Measurements from ENCODE around the gene ZAR1. TPM values are rescaled to one million over a fixed set of nuclear protein-coding genes. Genes with fewer than 3 reads are reported as not detected.

Gene ZAR1
- polyA plus RNA-seq, 1 experiment, result not detected

GRCh38 chr4:48484494-48485168 is 5.4 kb upstream of the ZAR1 start:
- Histone ChIP-seq H3K9me3 (ENCODE audit: control insufficient read depth, insufficient read depth, low read length) (peaks cover 6% of the 10 kb centered on the region), H3K27me3 (ENCODE audit: control insufficient read depth, insufficient read depth, low read length) (peaks cover 76% of the 10 kb centered on the region), H3K4me3 (ENCODE audit: low read depth, low read length) (no peak overlapping the region), H3K27ac (ENCODE audit: low read depth, low read length) (no peak overlapping the region)
- ChIA-PET POLR2A (no interaction called here), CTCF (interaction anchor here (0.6 kb wide), 1 partner anchor 17 kb away, joined by 3 read pairs; no protein-coding TSS in a partner anchor)
- no peak for TF ChIP-seq CTCF (IDR thresholded peaks at IDR 0.05; ENCODE audit: low read depth, low read length)
- DNase-seq (ENCODE audit: low read depth, low spot score), result no peak

- DNase-seq (ENCODE audit: low read depth, low spot score), result no peak
- Histone ChIP-seq H3K9me3 (ENCODE audit: control insufficient read depth, insufficient read depth, low read length) (peaks cover 8% of the 10 kb centered on the region; the same call in 1 of the 2 replicates), H3K27ac (ENCODE audit: low read depth, low read length) (no peak overlapping the region), H3K27me3 (ENCODE audit: control insufficient read depth, insufficient read depth, low read length) (peaks cover 59% of the 10 kb centered on the region), H3K4me3 (ENCODE audit: low read depth, low read length) (no peak overlapping the region)
- TF ChIP-seq CTCF (IDR thresholded peaks at IDR 0.05; ENCODE audit: low read depth, low read length), result no peak
- POLR2A ChIA-PET, result no interaction called here
- CTCF ChIA-PET, result no interaction called here
These were observed 405 bp upstream of the ZAR1 start for GRCh38 chr4:48489683-48490011.

- H3K9me3 ChIP-seq (ENCODE audit: control insufficient read depth, insufficient read depth, low read length), result peaks cover 8% of the 10 kb centered on the region; the same call in 1 of the 2 replicates
- no peak for TF ChIP-seq CTCF (IDR thresholded peaks at IDR 0.05; ENCODE audit: low read depth, low read length)
- DNase-seq (ENCODE audit: low read depth, low spot score), result no peak
- ChIA-PET POLR2A (no interaction called here), CTCF (no interaction called here)
- no peak overlapping the region for H3K27ac ChIP-seq (ENCODE audit: low read depth, low read length)
- H3K27me3 ChIP-seq (ENCODE audit: control insufficient read depth, insufficient read depth, low read length), result peaks cover 47% of the 10 kb centered on the region
- H3K4me3 ChIP-seq (ENCODE audit: low read depth, low read length), result no peak overlapping the region
These were observed 845 bp downstream of the ZAR1 start for GRCh38 chr4:48490680-48491513.

GRCh38 chr4:48491514-48492176 is 1.6 kb downstream of the ZAR1 start:
- POLR2A ChIA-PET, result no interaction called here
- CTCF ChIA-PET, result no interaction called here
- DNase-seq (ENCODE audit: low read depth, low spot score), result no peak
- Histone ChIP-seq H3K27ac (ENCODE audit: low read depth, low read length) (no peak overlapping the region), H3K9me3 (ENCODE audit: control insufficient read depth, insufficient read depth, low read length) (peaks cover 8% of the 10 kb centered on the region; the same call in 1 of the 2 replicates), H3K4me3 (ENCODE audit: low read depth, low read length) (no peak overlapping the region), H3K27me3 (ENCODE audit: control insufficient read depth, insufficient read depth, low read length) (peaks cover 42% of the 10 kb centered on the region)
- no peak for TF ChIP-seq CTCF (IDR thresholded peaks at IDR 0.05; ENCODE audit: low read depth, low read length)

Data from AG04450 (cell line).